Upper lobe of left lung (tissue), 6 donors: ENCODE measurements around the gene NEO1. TPM values are rescaled to one million over a fixed set of nuclear protein-coding genes. Genes with fewer than 3 reads are reported as not detected.

ENCODE experiments used
- ATAC-seq, 2 donors: fragments of 200-7000 bp; cut with Tn5 transposase; one replicate each; pipeline ENCODE4 v1.9.1; 2022; ENCODE audit warnings: mild to moderate bottlenecking in 2 of 2, moderate library complexity in 2 of 2; ENCODE audit not compliant: low FRiP score in 2 of 2
- DNase-seq, 2 donors: peaks; one replicate each; pipeline ENCODE4 v3.0.0-alpha.2; 2019 to 2020
- H3K27ac ChIP-seq, 4 donors: fragments of 200-600 bp; sonication (generic); one replicate each; pipeline ENCODE4 v1.5.1; 2016 to 2019
- H3K27me3 ChIP-seq, 4 donors: fragments of 200-600 bp; sonication (generic); one replicate each; pipeline ENCODE4 v1.5.1; 2017 to 2019
- H3K36me3 ChIP-seq, 4 donors: fragments of 200-600 bp; sonication (generic); one replicate each; pipeline ENCODE4 v1.5.1; 2016 to 2019
- H3K4me1 ChIP-seq, 4 donors: fragments of 200-600 bp; sonication (generic); one replicate each; pipeline ENCODE4 v1.5.1; 2018 to 2019
- H3K4me3 ChIP-seq, 4 donors: fragments of 200-600 bp; sonication (generic); one replicate each; pipeline ENCODE4 v1.5.1; 2017 to 2019; ENCODE audit warnings: mild to moderate bottlenecking in 2 of 4, moderate library complexity in 1 of 4
- H3K9me3 ChIP-seq, 4 donors: fragments of 200-600 bp; sonication (generic); one replicate each; pipeline ENCODE4 v1.5.1; 2018 to 2019
- CTCF ChIP-seq, 6 experiments: fragments of 450-650 bp in 4 of 6; fragments of 200-600 bp in 2 of 6; sonication (generic) in 2 of 6; IDR thresholded peaks; one replicate each; pipeline ENCODE4 v1.5.1; 2016 to 2019; ENCODE audit warnings: antibody characterized with exemption in 6 of 6
- EP300 ChIP-seq, 4 donors: sonication (generic); formaldehyde crosslinking; IDR thresholded peaks; one replicate each; pipeline ENCODE4 v1.5.1; 2017; ENCODE audit warnings: antibody characterized with exemption in 4 of 4, control low read depth in 2 of 4
- POLR2A ChIP-seq, 4 donors: fragments of 450-650 bp; IDR thresholded peaks; one replicate each; pipeline ENCODE4 v1.5.1; 2016 to 2017; ENCODE audit warnings: antibody characterized with exemption in 4 of 4, mild to moderate bottlenecking in 2 of 4
- POLR2AphosphoS5 ChIP-seq, 2 donors: sonication (generic); formaldehyde crosslinking; IDR thresholded peaks; one replicate each; pipeline ENCODE4 v1.5.1; 2017; ENCODE audit warnings: antibody characterized with exemption in 2 of 2
- WGBS, 2 donors: methylation state at CpG; one replicate each; pipeline ENCODE4 v1.1.5; 2017 to 2018; 5-methylcytosine and 5-hydroxymethylcytosine counted together
- total RNA-seq, 6 donors: library from RNA; depleted of rRNA in 4 of 6; stranded (reverse); fragments of >200 nt in 4 of 6; gene quantifications; one replicate each; pipeline versions ENCODE4 v1.1.0 to v1.2.1, GENCODE V29; 2016 to 2021
- donor health status: DM: no; HTN: no; CAD: no; lungs with moderate emphysema.
- donor health status: DM: no; HTN: yes; CAD: no; lungs with severe emphysema.

NEO1 gene
- total RNA-seq, 6 donors from 2014 or later = 14.7 to 37.5 (median 28.2) TPM

DNA sequence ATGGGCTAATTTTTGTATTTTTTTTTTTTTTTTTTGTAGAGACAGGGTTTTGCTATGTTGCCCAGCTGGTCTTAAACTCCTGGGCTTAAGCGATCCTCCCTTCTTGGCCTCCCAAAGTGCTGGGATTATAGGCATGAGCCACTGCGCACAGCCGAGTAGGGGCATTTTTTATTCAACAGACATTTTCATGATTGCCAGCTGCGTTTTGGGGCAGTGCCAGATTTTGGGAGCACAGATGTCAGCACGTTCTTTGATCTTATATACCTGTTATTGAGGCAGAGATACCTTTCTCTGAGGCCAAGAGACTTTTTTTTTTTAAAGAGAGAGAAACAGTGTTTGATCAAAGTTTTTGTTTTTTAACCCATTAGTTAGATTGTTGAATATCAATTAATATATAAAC lies 16.8 kb downstream of the NEO1 start:
- no peak overlapping the region for H3K4me3 ChIP-seq
- TF ChIP-seq CTCF (IDR thresholded peaks at IDR 0.05) (no peak), POLR2AphosphoS5 (IDR thresholded peaks at IDR 0.05) (no peak), POLR2A (IDR thresholded peaks at IDR 0.05) (no peak), EP300 (IDR thresholded peaks at IDR 0.05) (no peak)
- no peaks in the 10 kb centered on the region for H3K36me3 ChIP-seq
- ATAC-seq (no peak), DNase-seq (no peak)
- H3K27me3 ChIP-seq = no peaks in the 10 kb centered on the region
- H3K27ac ChIP-seq = no peak overlapping the region
- H3K9me3 ChIP-seq = no peaks in the 10 kb centered on the region
- H3K4me1 ChIP-seq = peaks cover 0 to 4% (median under 1%) of the 10 kb centered on the region in 4 donors
- 81 to 90% methylated on average over 5 of the region's 5 CpGs for WGBS, 2 donors

DNA sequence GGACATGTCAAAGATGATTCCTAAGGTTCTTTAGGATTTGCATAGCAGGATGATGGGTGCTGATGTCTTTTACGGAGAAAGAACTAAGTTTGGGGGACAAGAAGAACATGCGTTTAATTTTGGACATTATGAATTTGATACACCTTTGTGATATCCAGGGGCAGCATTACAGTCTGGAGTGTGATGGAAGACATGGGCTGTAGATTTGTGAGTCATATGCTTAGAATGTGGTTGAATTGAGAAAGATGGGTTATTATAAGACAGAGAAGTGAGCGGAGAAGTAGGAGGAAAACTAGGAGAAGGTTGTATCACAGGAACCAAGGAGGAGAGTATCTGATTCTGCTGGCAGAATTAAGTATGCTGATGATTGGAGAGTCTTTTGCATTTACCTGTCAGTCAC lies 20.6 kb downstream of the NEO1 start:
- 93 to 96% methylated on average over 3 of the region's 3 CpGs for WGBS, 2 donors
- Histone ChIP-seq H3K9me3 (no peaks in the 10 kb centered on the region), H3K27me3 (no peaks in the 10 kb centered on the region), H3K4me3 (no peak overlapping the region), H3K36me3 (no peaks in the 10 kb centered on the region), H3K4me1 (peaks cover 0 to 18% (median 10%) of the 10 kb centered on the region in 4 donors), H3K27ac (no peak overlapping the region)
- DNase-seq = no peak
- ATAC-seq = no peak
- no peak for TF ChIP-seq CTCF (IDR thresholded peaks at IDR 0.05)
- TF ChIP-seq EP300 (IDR thresholded peaks at IDR 0.05) = no peak
- TF ChIP-seq POLR2A (IDR thresholded peaks at IDR 0.05) = no peak
- no peak for TF ChIP-seq POLR2AphosphoS5 (IDR thresholded peaks at IDR 0.05)

GRCh38 chr15:73074241-73074640 lies 22.0 kb downstream of the NEO1 start:
- ATAC-seq = no peak
- Histone ChIP-seq H3K9me3 (no peaks in the 10 kb centered on the region), H3K27ac (no peak overlapping the region), H3K4me3 (no peak overlapping the region), H3K27me3 (no peaks in the 10 kb centered on the region), H3K4me1 (peaks cover 12 to 32% (median 24%) of the 10 kb centered on the region in 4 donors), H3K36me3 (no peaks in the 10 kb centered on the region)
- DNase-seq = no peak
- WGBS, 2 donors = 61 to 69% methylated on average over 4 of the region's 4 CpGs
- no peak for TF ChIP-seq EP300 (IDR thresholded peaks at IDR 0.05)
- TF ChIP-seq POLR2AphosphoS5 (IDR thresholded peaks at IDR 0.05) = no peak
- TF ChIP-seq POLR2A (IDR thresholded peaks at IDR 0.05) = no peak
- no peak for TF ChIP-seq CTCF (IDR thresholded peaks at IDR 0.05)

- TF ChIP-seq CTCF (IDR thresholded peaks at IDR 0.05) = no peak
- TF ChIP-seq EP300 (IDR thresholded peaks at IDR 0.05) = no peak
- TF ChIP-seq POLR2A (IDR thresholded peaks at IDR 0.05) = no peak
- TF ChIP-seq POLR2AphosphoS5 (IDR thresholded peaks at IDR 0.05) = no peak
Measured at GRCh38 chr15:73075160-73075859, 23.0 kb downstream of the NEO1 start.

GRCh38 chr15:73078291-73078690 lies 26.0 kb downstream of the NEO1 start:
- Histone ChIP-seq H3K4me1 (peaks cover 23 to 55% (median 29%) of the 10 kb centered on the region in 4 donors), H3K9me3 (no peaks in the 10 kb centered on the region), H3K27ac (no peak overlapping the region), H3K36me3 (no peaks in the 10 kb centered on the region), H3K27me3 (no peaks in the 10 kb centered on the region), H3K4me3 (no peak overlapping the region)
- TF ChIP-seq POLR2A (IDR thresholded peaks at IDR 0.05) = no peak
- no peak for TF ChIP-seq POLR2AphosphoS5 (IDR thresholded peaks at IDR 0.05)
- no peak for TF ChIP-seq EP300 (IDR thresholded peaks at IDR 0.05)
- TF ChIP-seq CTCF (IDR thresholded peaks at IDR 0.05) = no peak
- WGBS, 2 donors = 47 to 56% methylated on average over 4 of the region's 4 CpGs
- DNase-seq (no peak), ATAC-seq (no peak)

More at GRCh38 chr15:73075160-73075859, 23.0 kb downstream of the NEO1 start:
- ATAC-seq = no peak
- Histone ChIP-seq H3K4me1 (peaks cover 22 to 43% (median 31%) of the 10 kb centered on the region in 4 donors), H3K27ac (no peak overlapping the region), H3K9me3 (no peaks in the 10 kb centered on the region), H3K36me3 (no peaks in the 10 kb centered on the region), H3K27me3 (no peaks in the 10 kb centered on the region), H3K4me3 (no peak overlapping the region)
- 51 to 61% methylated on average over 4 of the region's 4 CpGs for WGBS, 2 donors
- DNase-seq = no peak
